Right atrium auricular region (tissue), 2 donors: ENCODE data around the gene ASCC2. TPM values are rescaled to one million over a fixed set of nuclear protein-coding genes. Genes with fewer than 3 reads are reported as not detected.

Source experiments
- DNase-seq: peaks from one replicate; pipeline ENCODE4 v3.0.0-alpha.2; 2019; ENCODE audit warnings: low spot score
- H3K27ac ChIP-seq, 2 donors: fragments of 200-600 bp; sonication (generic); 1 replicate in 1 of 2; 2 replicates in 1 of 2; pipeline ENCODE4 v1.5.1; 2016 to 2019
- H3K27me3 ChIP-seq, 2 donors: fragments of 200-600 bp; sonication (generic); one replicate each; pipeline versions ENCODE4 v1.5.1 to v1.6.0; 2017 to 2019
- H3K36me3 ChIP-seq: fragments of 200-600 bp; sonication (generic); one replicate; pipeline ENCODE4 v1.5.1; 2016
- H3K4me1 ChIP-seq, 2 donors: fragments of 200-600 bp; sonication (generic); one replicate each; pipeline versions ENCODE4 v1.5.1 to v1.6.0; 2017 to 2019
- H3K4me3 ChIP-seq, 2 donors: fragments of 200-600 bp; sonication (generic); 1 replicate in 1 of 2; 2 replicates in 1 of 2; pipeline ENCODE4 v1.5.1; 2017 to 2019; ENCODE audit warnings: mild to moderate bottlenecking in 1 of 2, moderate library complexity in 1 of 2
- H3K9me3 ChIP-seq, 2 donors: fragments of 200-600 bp; sonication (generic); one replicate each; pipeline ENCODE4 v1.5.1; 2019
- CTCF ChIP-seq, 2 donors: fragments of 200-600 bp; sonication (generic); IDR thresholded peaks; one replicate each; pipeline ENCODE4 v1.5.1; 2019; ENCODE audit warnings: antibody characterized with exemption in 2 of 2
- total RNA-seq, 2 donors: library from RNA; depleted of rRNA; stranded (reverse); fragments of >200 nt; gene quantifications; one replicate each; pipeline ENCODE4 v1.1.0, GENCODE V29; 2016

The ASCC2 gene
- total RNA-seq, 2 donors from 2014 or later = 24.3 to 37.5 TPM

GRCh38 chr22:29747832-29748231 lies 90.2 kb downstream of the ASCC2 start:
- DNase-seq = no peak
- Histone ChIP-seq H3K27ac (no peak overlapping the region), H3K9me3 (no peaks in the 10 kb centered on the region), H3K27me3 (no peaks in the 10 kb centered on the region), H3K4me1 (no peaks in the 10 kb centered on the region), H3K36me3 (peaks cover 19% of the 10 kb centered on the region), H3K4me3 (no peak overlapping the region)
- TF ChIP-seq CTCF (IDR thresholded peaks at IDR 0.05) = no peak

DNA sequence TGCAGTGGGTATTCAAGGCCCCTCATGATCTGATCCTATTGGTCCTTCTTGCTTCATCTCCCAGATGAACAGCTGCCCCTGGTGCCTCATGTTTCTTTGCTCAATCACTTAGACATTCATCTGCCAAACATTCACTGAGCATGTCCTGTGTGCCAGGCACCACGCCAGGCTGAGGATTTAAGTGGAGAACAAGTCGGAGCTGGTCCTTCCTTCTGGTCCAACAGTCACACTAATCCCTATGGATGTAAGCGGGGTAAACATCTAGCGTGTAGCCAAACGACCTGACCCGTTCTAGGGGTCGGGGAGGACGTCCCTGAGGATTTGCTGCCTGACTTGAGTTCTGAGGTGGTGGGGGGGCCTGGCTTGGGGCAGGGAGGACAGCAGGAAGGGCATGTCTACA lies 93.2 kb downstream of the ASCC2 start:
- Histone ChIP-seq H3K36me3 (peaks cover 22% of the 10 kb centered on the region), H3K4me1 (no peaks in the 10 kb centered on the region), H3K9me3 (no peaks in the 10 kb centered on the region), H3K27ac (no peak overlapping the region), H3K4me3 (no peak overlapping the region), H3K27me3 (no peaks in the 10 kb centered on the region)
- DNase-seq = no peak
- no peak for TF ChIP-seq CTCF (IDR thresholded peaks at IDR 0.05)

DNA sequence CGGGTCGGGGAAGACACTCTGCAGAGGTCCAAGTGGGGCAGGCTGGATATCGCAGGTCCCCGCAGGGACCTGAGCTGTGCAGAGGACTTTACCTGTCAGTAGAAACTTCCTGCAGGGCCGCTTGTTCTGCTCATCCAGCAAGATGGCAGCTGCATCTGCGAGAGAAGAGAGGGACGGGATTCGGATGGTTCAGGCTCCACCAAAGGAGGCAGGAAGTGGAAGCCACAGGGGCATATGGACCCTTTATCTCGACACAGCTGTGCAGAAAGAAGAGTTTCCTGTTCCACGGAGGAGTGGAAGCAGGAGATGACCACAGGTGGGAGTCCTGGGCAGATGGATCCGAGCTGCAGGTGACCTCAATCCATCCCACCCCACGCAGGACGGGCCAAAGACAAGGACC lies 95.7 kb downstream of the ASCC2 start:
- H3K36me3 ChIP-seq = peaks cover 21% of the 10 kb centered on the region
- no peaks in the 10 kb centered on the region for H3K27me3 ChIP-seq
- H3K27ac ChIP-seq = no peak overlapping the region
- no peak for DNase-seq
- H3K4me3 ChIP-seq = no peak overlapping the region
- no peaks in the 10 kb centered on the region for H3K9me3 ChIP-seq
- no peaks in the 10 kb centered on the region for H3K4me1 ChIP-seq
- TF ChIP-seq CTCF (IDR thresholded peaks at IDR 0.05) = no peak

DNA sequence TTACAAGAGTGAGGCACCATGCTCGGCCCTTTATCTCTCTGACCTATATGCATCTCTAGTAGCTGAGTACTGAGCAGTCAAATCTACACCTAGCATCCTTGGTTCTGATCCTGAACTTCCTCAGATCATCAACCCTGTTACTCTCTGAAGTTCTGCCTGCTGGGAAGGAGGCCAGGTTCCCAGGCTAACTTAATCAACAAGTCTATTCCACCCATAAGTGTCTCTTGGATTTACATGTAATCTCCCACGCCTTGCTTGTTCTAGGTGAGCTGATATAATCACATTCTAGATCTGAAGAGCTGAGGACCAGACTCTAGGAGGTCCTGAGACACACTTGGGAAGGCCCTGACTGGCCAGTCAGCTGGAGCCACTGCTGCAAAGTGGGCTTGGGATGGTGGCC lies 96.1 kb downstream of the ASCC2 start:
- no peak for DNase-seq
- Histone ChIP-seq H3K9me3 (no peaks in the 10 kb centered on the region), H3K4me1 (no peaks in the 10 kb centered on the region), H3K4me3 (no peak overlapping the region), H3K27ac (no peak overlapping the region), H3K36me3 (peaks cover 18% of the 10 kb centered on the region), H3K27me3 (no peaks in the 10 kb centered on the region)
- TF ChIP-seq CTCF (IDR thresholded peaks at IDR 0.05) = no peak

- TF ChIP-seq CTCF (IDR thresholded peaks at IDR 0.05) = no peak
- Histone ChIP-seq H3K27ac (no peak overlapping the region), H3K27me3 (no peaks in the 10 kb centered on the region), H3K36me3 (peaks cover 18% of the 10 kb centered on the region), H3K4me3 (no peak overlapping the region), H3K4me1 (no peaks in the 10 kb centered on the region), H3K9me3 (no peaks in the 10 kb centered on the region)
- no peak for DNase-seq
Measured at GRCh38 chr22:29740216-29740615, 97.9 kb downstream of the ASCC2 start.

GRCh38 chr22:29739346-29739875 lies 98.7 kb downstream of the ASCC2 start:
- peaks cover 18% of the 10 kb centered on the region for H3K36me3 ChIP-seq
- no peak overlapping the region for H3K27ac ChIP-seq
- H3K4me1 ChIP-seq = no peaks in the 10 kb centered on the region
- H3K9me3 ChIP-seq = no peaks in the 10 kb centered on the region
- no peak for TF ChIP-seq CTCF (IDR thresholded peaks at IDR 0.05)
- no peak overlapping the region for H3K4me3 ChIP-seq
- H3K27me3 ChIP-seq = no peaks in the 10 kb centered on the region
- DNase-seq = no peak
